SU-DHL-6 (cell line): ENCODE results near the gene AKT3.

Experiments
- H2AFZ ChIP-seq: fragments of 200-600 bp; sonication (generic); 2 replicates; pipeline ENCODE4 v1.6.1; 2014; ENCODE audit warnings: low read depth, mild to moderate bottlenecking, moderate library complexity, mixed read lengths, antibody characterized with exemption, low read length; ENCODE audit not compliant: severe bottlenecking
- H3F3A ChIP-seq: fragments of 200-600 bp; shearing (Covaris generic); 2 replicates; pipeline ENCODE4 v1.6.0; 2016; ENCODE audit warnings: antibody characterized with exemption, mild to moderate bottlenecking; ENCODE audit not compliant: insufficient read depth
- H3K27ac ChIP-seq: fragments of 200-600 bp; sonication (generic); 2 replicates; pipeline ENCODE4 v1.5.1; 2016; ENCODE audit warnings: low read depth, mild to moderate bottlenecking, low read length, moderate library complexity, mixed read lengths
- H3K27me3 ChIP-seq: fragments of 200-600 bp; sonication (generic), shearing (Covaris generic); 2 replicates; pipeline ENCODE4 v1.6.0; 2014; ENCODE audit warnings: mild to moderate bottlenecking, low read length
- H3K36me3 ChIP-seq: fragments of 200-600 bp; sonication (generic); 2 replicates; pipeline ENCODE4 v1.6.1; 2014; ENCODE audit warnings: mild to moderate bottlenecking, low read length, mixed read lengths
- H3K4me2 ChIP-seq: fragments of 300-600, 200-600 bp; shearing (Covaris generic), sonication (generic); 2 replicates; pipeline ENCODE4 v1.6.0; 2014; ENCODE audit warnings: low read length, low read depth, mild to moderate bottlenecking; ENCODE audit not compliant: poor library complexity, severe bottlenecking
- H3K4me3 ChIP-seq: fragments of 200-600 bp; sonication (generic); 2 replicates; pipeline ENCODE4 v1.5.1; 2014; ENCODE audit warnings: antibody characterized with exemption, low read length, mild to moderate bottlenecking, mixed read lengths; ENCODE audit not compliant: insufficient read depth, poor library complexity, severe bottlenecking
- H3K79me2 ChIP-seq: fragments of 200-600 bp; sonication (generic); 2 replicates; pipeline ENCODE4 v1.6.1; 2014; ENCODE audit warnings: mild to moderate bottlenecking, low read length, moderate library complexity; ENCODE audit not compliant: insufficient read depth
- H3K9ac ChIP-seq: fragments of 200-600 bp; sonication (generic); 2 replicates; pipeline ENCODE4 v1.7.0; 2014; ENCODE audit warnings: mild to moderate bottlenecking, low read length
- H3K9me2 ChIP-seq: fragments of 200-600 bp; sonication (generic); replicated peaks from 2 replicates; pipeline ENCODE4 v1.6.1; 2014; ENCODE audit warnings: low read length; ENCODE audit not compliant: insufficient read depth
- H3K9me3 ChIP-seq: fragments of 200-600 bp; sonication (generic); 2 replicates; pipeline ENCODE4 v1.6.1; 2014; ENCODE audit warnings: low read length, mixed read lengths; ENCODE audit not compliant: insufficient read depth
- H4K20me1 ChIP-seq: fragments of 200-600 bp; sonication (generic); 2 replicates; pipeline ENCODE4 v1.6.1; 2014; ENCODE audit warnings: low read depth, mild to moderate bottlenecking, antibody characterized with exemption, low read length, moderate library complexity, mixed read lengths
- EZH2phosphoT487 ChIP-seq: fragments of 200-600 bp; sonication (generic), shearing (Covaris generic); conservative IDR thresholded peaks from 2 replicates; pipeline ENCODE4 v1.6.1; 2018; ENCODE audit warnings: mild to moderate bottlenecking, antibody characterized with exemption, low read length, moderate library complexity, mixed read lengths
- TF ChIP-seq, protein P1 (sequence below): fragments of 200-600 bp; sonication (generic); IDR thresholded peaks from one replicate; pipeline ENCODE4 v1.5.1; 2017; ENCODE audit warnings: antibody characterized with exemption, mild to moderate bottlenecking, low read length, moderate library complexity; ENCODE audit not compliant: insufficient read depth, poor library complexity, severe bottlenecking

The AKT3 gene

DNA sequence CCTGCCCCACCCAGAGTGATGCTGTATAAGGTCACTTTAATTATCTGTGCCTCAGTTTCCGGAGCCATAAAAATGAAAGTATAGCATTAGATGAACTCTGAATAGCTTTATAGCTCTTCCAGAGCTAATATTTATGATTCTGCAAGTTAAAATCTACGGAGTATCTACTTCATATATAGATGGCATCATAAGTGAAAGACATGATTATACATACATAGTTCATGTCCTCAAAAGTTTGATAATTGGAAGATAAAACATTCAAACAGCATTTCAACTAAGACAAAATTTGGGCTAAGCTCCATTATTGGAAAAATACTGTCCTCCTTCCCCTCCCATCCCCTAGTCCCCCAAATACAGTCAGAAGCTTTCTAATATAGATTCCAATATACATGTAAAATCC lies 4.2 kb downstream of the AKT3 start:
- Histone ChIP-seq H3K27me3 (no peaks in the 10 kb centered on the region), H3K4me2 (no peak overlapping the region), H3K27ac (no peak overlapping the region), H3K9ac (no peak overlapping the region), H3K9me2 (no peaks in the 10 kb centered on the region), H3K36me3 (no peaks in the 10 kb centered on the region), H2AFZ (no peak overlapping the region), H3K9me3 (no peaks in the 10 kb centered on the region), H3K4me3 (no peak overlapping the region), H3K79me2 (no peaks in the 10 kb centered on the region), H3F3A (peaks cover 20% of the 10 kb centered on the region), H4K20me1 (no peaks in the 10 kb centered on the region)
- TF ChIP-seq EZH2phosphoT487 = no peak
- TF ChIP-seq, protein P1, sequence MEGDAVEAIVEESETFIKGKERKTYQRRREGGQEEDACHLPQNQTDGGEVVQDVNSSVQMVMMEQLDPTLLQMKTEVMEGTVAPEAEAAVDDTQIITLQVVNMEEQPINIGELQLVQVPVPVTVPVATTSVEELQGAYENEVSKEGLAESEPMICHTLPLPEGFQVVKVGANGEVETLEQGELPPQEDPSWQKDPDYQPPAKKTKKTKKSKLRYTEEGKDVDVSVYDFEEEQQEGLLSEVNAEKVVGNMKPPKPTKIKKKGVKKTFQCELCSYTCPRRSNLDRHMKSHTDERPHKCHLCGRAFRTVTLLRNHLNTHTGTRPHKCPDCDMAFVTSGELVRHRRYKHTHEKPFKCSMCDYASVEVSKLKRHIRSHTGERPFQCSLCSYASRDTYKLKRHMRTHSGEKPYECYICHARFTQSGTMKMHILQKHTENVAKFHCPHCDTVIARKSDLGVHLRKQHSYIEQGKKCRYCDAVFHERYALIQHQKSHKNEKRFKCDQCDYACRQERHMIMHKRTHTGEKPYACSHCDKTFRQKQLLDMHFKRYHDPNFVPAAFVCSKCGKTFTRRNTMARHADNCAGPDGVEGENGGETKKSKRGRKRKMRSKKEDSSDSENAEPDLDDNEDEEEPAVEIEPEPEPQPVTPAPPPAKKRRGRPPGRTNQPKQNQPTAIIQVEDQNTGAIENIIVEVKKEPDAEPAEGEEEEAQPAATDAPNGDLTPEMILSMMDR = no peak

DNA sequence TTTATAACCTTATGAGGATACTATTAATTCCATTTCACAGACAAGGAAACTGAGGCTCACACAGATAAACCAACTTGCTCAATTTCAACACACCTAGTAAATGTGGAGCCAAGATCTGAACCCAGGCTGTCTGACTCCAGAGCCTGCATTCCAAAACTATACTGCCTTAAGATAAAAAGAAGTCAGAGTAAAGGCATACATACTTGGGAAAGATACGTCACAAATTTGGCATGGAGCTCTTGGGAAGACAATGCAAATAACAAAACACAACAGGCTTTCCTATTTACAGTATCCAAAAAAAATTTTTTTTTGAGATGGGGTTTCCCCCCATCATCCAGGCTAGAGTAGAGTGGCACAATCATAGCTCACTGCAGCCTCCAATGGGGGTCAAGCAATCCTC lies 5.9 kb downstream of the AKT3 start:
- H3K9me2 ChIP-seq = no peaks in the 10 kb centered on the region
- H2AFZ ChIP-seq = no peak overlapping the region
- H3K27me3 ChIP-seq = no peaks in the 10 kb centered on the region
- H3K4me2 ChIP-seq = no peak overlapping the region
- no peaks in the 10 kb centered on the region for H3K79me2 ChIP-seq
- no peaks in the 10 kb centered on the region for H3K9me3 ChIP-seq
- peaks cover 20% of the 10 kb centered on the region for H3F3A ChIP-seq
- H3K9ac ChIP-seq = no peak overlapping the region
- no peak overlapping the region for H3K27ac ChIP-seq
- H4K20me1 ChIP-seq = no peaks in the 10 kb centered on the region
- TF ChIP-seq, protein P1 = no peak
- TF ChIP-seq EZH2phosphoT487 = no peak
- no peak overlapping the region for H3K4me3 ChIP-seq
- H3K36me3 ChIP-seq = no peaks in the 10 kb centered on the region

DNA sequence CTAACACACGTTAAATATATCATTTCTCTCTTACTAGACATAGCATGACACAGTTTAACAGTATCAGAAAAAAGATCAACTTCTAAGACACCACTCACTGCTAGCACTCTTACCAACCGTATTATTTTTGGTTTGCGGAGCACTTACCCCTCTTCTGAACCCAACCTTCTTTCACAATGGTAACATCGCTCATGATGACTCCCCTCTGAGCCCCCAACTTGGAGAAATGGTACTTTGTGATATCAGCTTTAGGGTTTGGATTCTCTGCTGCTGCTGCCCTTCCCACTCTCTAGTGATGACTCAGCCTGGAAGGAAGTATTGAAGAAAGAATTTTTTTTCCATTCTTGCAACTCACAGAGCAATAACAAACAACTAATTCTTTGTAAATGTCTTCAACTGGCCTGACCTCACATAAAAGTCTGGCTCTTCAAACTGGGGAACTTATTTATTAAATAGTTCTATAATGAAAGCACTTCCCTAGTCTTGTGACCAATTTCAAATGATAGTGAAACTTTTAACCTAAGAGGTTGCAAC lies 7.0 kb downstream of the AKT3 start:
- no peak overlapping the region for H2AFZ ChIP-seq

More for the DNA sequence above, 7.0 kb downstream of the AKT3 start:
- Histone ChIP-seq H4K20me1 (no peaks in the 10 kb centered on the region), H3K9me3 (no peaks in the 10 kb centered on the region), H3K9me2 (no peaks in the 10 kb centered on the region), H3K79me2 (no peaks in the 10 kb centered on the region), H3K9ac (no peak overlapping the region), H3F3A (peaks cover 13% of the 10 kb centered on the region; the same call in 1 of the 2 replicates), H3K36me3 (no peaks in the 10 kb centered on the region), H3K4me2 (no peak overlapping the region), H3K4me3 (no peak overlapping the region), H3K27me3 (no peaks in the 10 kb centered on the region), H3K27ac (no peak overlapping the region)
- TF ChIP-seq, protein P1 = no peak
- TF ChIP-seq EZH2phosphoT487 = no peak
